HG02642 (cell line): ENCODE results near the gene RBM22.

Experiments
- ATAC-seq: cut with Tn5 transposase; IDR thresholded peaks from one replicate; pipeline ENCODE4 v1.9.1; 2021; ENCODE audit warnings: mild to moderate bottlenecking; ENCODE audit not compliant: unreplicated experiment, poor library complexity

The RBM22 gene

GRCh38 chr5:150674341-150674821 lies 26.5 kb downstream of the RBM22 start:
- ATAC-seq, result no peak

- no peak for ATAC-seq
These were observed 28.0 kb downstream of the RBM22 start for GRCh38 chr5:150672884-150673275.

GRCh38 chr5:150672237-150672883 lies 28.5 kb downstream of the RBM22 start:
- ATAC-seq, result peak; percentile 50

GRCh38 chr5:150671509-150672236 lies 29.2 kb downstream of the RBM22 start:
- ATAC-seq, result no peak

- ATAC-seq, result no peak
These were observed 29.9 kb downstream of the RBM22 start for GRCh38 chr5:150670948-150671310.

- no peak for ATAC-seq
These were observed 30.5 kb downstream of the RBM22 start for GRCh38 chr5:150670275-150670947.

GRCh38 chr5:150665044-150665443 lies 35.8 kb downstream of the RBM22 start:
- ATAC-seq, result no peak

GRCh38 chr5:150663936-150664335 lies 36.9 kb downstream of the RBM22 start:
- ATAC-seq, result no peak

GRCh38 chr5:150662731-150663516 lies 37.9 kb downstream of the RBM22 start:
- no peak for ATAC-seq

- ATAC-seq, result no peak
These were observed 38.9 kb downstream of the RBM22 start for GRCh38 chr5:150661821-150662596.

- ATAC-seq, result no peak
These were observed 39.8 kb downstream of the RBM22 start, which contains the start of gene MYOZ3 for GRCh38 chr5:150661086-150661485. Gene MYOZ3 (plus strand): TSS chr5:150661251. CDS start chr5:150662942, 1,691 bp downstream.

GRCh38 chr5:150660108-150660831 lies 40.6 kb downstream of the RBM22 start:
- no peak for ATAC-seq

- no peak for ATAC-seq
These were observed 41.3 kb downstream of the RBM22 start for GRCh38 chr5:150659360-150660107.

- ATAC-seq, result no peak
These were observed 42.1 kb downstream of the RBM22 start for GRCh38 chr5:150658699-150659265.

- ATAC-seq, result no peak
These were observed 42.7 kb downstream of the RBM22 start for GRCh38 chr5:150658121-150658520.

GRCh38 chr5:150656191-150657132 lies 44.4 kb downstream of the RBM22 start:
- ATAC-seq, result peak; percentile 75

GRCh38 chr5:150655221-150655620 lies 45.6 kb downstream of the RBM22 start:
- no peak for ATAC-seq
